GM12873 (cell line): Measurements from ENCODE around the gene PDE8B.

ENCODE experiments used
- CTCF ChIP-seq: IDR thresholded peaks from 2 replicates; pipeline ENCODE4 v1.5.1; 2012; ENCODE audit warnings: low read depth, mild to moderate bottlenecking, moderate library complexity, low read length, control low read depth; ENCODE audit not compliant: insufficient read depth; ENCODE audit errors: missing control alignments

Gene PDE8B

GRCh38 chr5:77277759-77278158 lies 67.3 kb downstream of the PDE8B start:
- TF ChIP-seq CTCF = no peak

- TF ChIP-seq CTCF = no peak
Observed at GRCh38 chr5:77280036-77280435, 69.6 kb downstream of the PDE8B start.

GRCh38 chr5:77281969-77282336 lies 71.5 kb downstream of the PDE8B start:
- TF ChIP-seq CTCF = no peak

GRCh38 chr5:77282337-77283027 lies 72.0 kb downstream of the PDE8B start:
- no peak for TF ChIP-seq CTCF

- TF ChIP-seq CTCF = no peak
Observed at GRCh38 chr5:77285251-77285841, 74.9 kb downstream of the PDE8B start.

GRCh38 chr5:77292026-77292757 lies 81.7 kb downstream of the PDE8B start:
- no peak for TF ChIP-seq CTCF

- no peak for TF ChIP-seq CTCF
Observed at GRCh38 chr5:77294185-77294584, 83.7 kb downstream of the PDE8B start.
